ENCODE measurements around the gene MIA2.

DNA sequence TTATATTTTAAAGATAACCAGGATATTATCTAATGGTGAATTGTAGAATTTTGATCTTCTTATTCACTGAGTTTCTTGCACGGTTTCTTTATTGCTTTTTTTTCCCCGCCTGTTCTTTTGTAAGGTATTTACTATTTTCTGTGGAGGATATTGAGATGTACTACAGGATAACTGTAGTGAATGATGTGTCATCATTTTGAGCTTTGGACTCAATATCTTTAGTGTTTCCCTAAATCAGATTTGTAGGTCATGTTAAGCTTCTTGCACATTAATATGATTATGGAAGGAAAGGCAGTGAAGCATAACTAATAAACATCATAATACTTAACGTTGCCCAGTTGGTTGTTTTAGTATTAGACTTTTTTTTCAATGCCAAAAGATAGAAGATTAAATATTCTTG is 117.2 kb downstream of the MIA2 start:
- TF ChIP-seq, protein P1, sequence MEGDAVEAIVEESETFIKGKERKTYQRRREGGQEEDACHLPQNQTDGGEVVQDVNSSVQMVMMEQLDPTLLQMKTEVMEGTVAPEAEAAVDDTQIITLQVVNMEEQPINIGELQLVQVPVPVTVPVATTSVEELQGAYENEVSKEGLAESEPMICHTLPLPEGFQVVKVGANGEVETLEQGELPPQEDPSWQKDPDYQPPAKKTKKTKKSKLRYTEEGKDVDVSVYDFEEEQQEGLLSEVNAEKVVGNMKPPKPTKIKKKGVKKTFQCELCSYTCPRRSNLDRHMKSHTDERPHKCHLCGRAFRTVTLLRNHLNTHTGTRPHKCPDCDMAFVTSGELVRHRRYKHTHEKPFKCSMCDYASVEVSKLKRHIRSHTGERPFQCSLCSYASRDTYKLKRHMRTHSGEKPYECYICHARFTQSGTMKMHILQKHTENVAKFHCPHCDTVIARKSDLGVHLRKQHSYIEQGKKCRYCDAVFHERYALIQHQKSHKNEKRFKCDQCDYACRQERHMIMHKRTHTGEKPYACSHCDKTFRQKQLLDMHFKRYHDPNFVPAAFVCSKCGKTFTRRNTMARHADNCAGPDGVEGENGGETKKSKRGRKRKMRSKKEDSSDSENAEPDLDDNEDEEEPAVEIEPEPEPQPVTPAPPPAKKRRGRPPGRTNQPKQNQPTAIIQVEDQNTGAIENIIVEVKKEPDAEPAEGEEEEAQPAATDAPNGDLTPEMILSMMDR (IDR thresholded peaks at IDR 0.05): no peak
- TF ChIP-seq POLR2A (IDR thresholded peaks at IDR 0.05): no peak
